Right renal pelvis (tissue), 4 donors: ENCODE data around the gene C20orf173. TPM values are rescaled to one million over a fixed set of nuclear protein-coding genes. Genes with fewer than 3 reads are reported as not detected.
"Not testable (repeated sequence)": the region's sequence is repeated elsewhere in the genome, so short reads cannot be mapped to it uniquely, and the experiment has no call there.

Source experiments
- DNase-seq, 4 donors: peaks; one replicate each; pipeline ENCODE4 v3.0.0-alpha.2; 2013; ENCODE audit warnings: low read depth in 4 of 4, low spot score in 3 of 4, missing footprints in 1 of 4
- polyA plus RNA-seq, 4 donors: library from polyadenylated mRNA; unstranded; fragments of 120-200 nt; gene quantifications; one replicate each; pipeline ENCODE4 v1.2.1, GENCODE V29; 2013; ENCODE audit not compliant: insufficient read length in 4 of 4

C20orf173 gene
- not detected for polyA plus RNA-seq

DNA sequence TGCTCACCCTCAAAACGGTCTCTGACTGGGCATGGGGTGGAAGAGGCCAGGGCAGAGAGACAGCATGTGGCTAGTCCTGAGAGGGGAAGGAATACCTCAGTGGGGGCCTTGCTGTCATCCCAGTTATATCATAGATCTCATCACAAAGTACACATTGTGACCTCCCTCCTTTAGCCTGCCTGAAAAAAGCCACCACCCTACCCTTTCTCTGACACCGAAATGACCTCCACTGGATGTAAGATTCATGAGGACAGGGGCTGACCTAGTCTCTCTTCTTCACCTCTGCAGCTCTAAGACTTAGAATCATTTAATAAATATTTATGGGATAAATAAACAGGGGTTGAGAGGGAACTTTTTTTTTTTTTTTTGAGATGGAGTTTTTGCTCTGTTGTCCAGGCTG, at the start of gene C20orf173:
Gene C20orf173, minus strand, starts transcription at position 101 of the 400 bp plus-strand sequence. CDS start 279 bp downstream, outside the sequence.
- no peak for DNase-seq

- DNase-seq = no peak
Measured at GRCh38 chr20:35579196-35579595, 49.7 kb upstream of the C20orf173 start.

GRCh38 chr20:35578469-35578868, 49.0 kb upstream of the C20orf173 start:
- DNase-seq = no peak

DNA sequence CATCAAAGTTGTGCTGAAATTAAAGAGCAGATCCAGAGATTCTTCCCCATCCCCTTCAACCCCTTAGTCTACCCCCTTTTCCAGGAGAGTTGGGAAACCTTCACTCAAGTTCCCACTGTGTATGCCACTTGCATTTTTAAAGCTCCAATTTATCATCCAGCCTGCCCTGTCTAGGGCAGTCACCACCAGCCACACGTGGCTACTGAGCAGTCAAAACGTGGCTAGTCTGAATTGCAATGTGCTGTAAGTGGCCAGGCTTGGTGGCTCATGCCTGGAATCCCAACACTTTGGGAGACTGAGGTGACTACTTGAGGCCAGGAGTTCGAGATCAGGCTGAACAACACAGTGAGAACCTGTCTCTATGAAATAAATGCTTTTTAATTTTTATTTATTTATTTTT, 47.4 kb upstream of the C20orf173 start:
- no peak for DNase-seq

DNA sequence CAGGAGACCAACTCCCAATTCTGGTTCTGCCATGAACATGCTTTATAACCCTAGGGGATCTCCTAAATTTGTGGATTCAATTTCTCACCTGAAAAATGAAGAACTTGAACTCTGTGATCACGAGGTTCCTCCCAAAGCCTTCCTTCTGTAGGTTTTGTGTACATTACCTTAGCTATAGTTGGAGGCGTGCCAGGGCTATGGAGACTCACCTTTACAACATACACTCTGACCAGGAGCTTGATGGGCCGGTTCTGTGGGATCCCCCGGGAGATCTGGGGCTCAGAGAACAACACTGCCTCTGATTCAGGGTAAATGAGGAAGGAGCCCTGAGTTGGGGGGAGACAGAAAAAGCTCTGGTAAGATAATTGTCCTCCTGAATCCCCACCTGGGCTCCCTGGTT, 46.5 kb upstream of the C20orf173 start:
- DNase-seq = no peak

- no peak for DNase-seq
Measured at GRCh38 chr20:35572838-35573237, 43.4 kb upstream of the C20orf173 start.

DNA sequence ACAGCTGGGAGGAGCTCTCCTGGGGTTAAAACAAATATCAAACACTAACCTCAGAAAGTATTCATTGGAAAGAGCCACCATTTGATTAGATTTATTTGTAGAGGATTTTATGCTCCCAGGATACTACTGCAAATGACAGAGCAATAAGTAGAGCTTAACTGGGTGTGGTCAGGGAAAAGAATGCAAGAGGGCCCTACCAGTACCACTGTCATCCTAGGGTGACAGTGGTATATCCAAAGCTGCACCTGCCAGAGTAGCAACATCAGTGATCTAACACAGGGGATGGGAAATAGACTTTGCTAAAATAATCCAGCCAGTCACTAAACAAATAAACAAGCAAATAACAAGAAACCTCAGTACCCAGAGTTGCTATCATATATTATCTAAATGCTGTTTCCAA, 42.1 kb upstream of the C20orf173 start:
- no peak for DNase-seq

GRCh38 chr20:35568645-35569044, 39.2 kb upstream of the C20orf173 start:
- DNase-seq = no peak

DNA sequence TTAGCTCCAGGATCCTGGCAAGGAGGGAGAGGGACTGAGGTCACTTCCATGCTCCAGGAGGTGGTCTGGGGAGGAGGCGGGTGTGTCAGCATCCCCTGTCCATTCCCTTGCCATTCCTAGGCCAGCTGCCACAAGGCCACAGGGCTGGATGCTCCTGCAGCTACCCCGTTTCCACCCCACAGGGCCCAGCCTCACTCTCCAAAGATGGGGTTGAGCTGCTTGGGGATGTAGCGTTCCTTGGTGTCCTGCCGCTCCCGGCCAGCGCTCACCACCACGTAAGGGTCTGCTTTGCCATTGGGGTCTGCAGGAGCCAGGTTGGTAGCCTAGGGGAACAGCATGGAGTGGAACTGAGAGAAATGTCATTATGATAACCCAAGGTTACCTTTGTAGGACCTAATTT, 35.5 kb upstream of the C20orf173 start:
- no peak for DNase-seq

DNA sequence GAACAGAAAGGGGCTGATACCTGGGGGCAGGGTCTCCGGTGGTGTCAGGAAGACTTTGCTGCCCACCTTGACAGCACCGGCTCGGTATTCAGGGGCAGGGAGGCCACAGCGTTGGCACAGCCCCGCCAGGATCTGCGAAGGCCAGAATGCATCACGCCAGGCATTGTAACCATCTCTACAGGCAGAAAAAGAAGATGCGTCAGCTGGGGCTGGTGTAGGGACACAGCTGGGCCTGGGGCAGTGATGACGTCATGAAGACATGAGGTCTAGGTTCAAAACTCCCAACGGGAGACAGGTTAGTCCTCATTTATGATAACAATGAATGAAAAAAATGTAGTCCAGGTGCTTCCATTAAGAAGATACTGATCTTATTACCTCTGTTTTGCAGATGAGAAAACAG, 34.4 kb upstream of the C20orf173 start:
- DNase-seq = no peak

GRCh38 chr20:35562541-35563110, 33.2 kb upstream of the C20orf173 start:
- DNase-seq = no peak

GRCh38 chr20:35561671-35562070, 32.2 kb upstream of the C20orf173 start:
- no peak for DNase-seq

DNA sequence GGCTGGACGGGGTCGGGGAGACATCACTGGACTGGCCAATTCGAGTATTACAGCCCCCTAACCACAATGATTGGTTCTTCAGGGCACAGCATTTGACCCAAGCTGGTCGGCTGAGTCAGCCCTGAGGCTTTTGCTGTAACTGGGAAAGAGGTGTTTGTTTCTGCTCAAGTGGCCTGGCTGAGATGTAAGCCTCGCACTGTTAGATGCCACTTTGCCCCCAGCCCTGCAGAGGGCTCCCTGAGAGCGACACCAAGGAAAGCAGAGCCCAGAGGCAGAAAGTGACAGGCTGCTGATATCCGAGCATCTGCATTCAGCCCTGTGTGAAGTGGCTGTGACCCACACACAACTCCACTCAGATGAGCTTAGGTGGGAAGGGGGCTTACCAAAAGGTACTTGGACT, 31.8 kb upstream of the C20orf173 start:
- DNase-seq = no peak

DNA sequence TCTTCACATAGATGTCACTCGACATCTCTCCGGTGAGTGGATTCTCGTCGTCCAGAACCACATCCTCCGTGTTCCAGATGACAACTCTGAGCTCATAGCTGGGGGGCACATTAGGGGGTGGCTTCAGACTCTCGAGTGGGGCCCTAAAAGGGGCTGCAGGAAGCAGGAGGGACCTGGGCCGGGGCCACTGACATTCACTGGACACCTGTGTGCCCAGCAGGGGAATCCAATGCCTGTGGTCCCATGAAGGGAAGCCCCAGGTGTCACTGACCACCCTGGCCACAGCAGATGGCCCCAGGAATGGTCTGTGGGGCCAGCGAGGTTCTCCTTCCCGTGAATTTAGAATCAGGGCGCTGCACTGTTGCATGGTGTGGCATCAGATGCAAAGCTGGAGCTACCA, 31.1 kb upstream of the C20orf173 start:
- DNase-seq = no peak

GRCh38 chr20:35560105-35560511, 30.7 kb upstream of the C20orf173 start:
- no peak for DNase-seq

DNA sequence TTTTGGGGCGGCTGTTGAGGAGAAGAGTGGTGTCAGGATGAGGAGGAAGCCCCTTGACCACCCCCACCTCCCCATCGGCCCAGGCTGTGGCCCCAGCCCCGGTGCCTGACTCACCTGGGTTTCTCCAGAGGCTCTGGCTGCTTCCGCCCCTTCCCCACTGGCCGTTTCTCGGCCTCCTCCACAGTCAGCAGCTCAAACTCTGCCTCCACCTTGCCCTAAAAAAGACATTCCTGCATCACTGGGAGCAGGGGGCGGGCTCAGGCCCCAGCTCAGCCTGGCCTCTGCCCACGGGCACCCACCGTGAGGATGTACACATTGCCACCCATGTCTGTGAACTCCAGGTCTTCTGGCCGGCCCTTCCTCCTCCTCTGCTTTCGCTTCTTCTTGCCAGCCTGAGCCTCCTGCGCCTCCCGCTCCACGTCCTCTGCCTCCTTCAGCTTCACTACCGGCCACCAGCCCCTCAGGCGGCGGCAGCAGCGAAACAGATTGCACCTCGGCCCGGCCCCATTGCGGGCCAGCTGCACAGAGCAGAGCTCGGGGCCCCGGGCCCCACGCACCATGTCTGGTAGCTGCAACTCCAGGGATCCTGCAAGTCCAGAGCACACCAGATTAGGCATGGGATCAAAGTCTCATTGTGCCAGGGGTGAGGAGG, 29.7 kb upstream of the C20orf173 start:
- DNase-seq = no peak

DNA sequence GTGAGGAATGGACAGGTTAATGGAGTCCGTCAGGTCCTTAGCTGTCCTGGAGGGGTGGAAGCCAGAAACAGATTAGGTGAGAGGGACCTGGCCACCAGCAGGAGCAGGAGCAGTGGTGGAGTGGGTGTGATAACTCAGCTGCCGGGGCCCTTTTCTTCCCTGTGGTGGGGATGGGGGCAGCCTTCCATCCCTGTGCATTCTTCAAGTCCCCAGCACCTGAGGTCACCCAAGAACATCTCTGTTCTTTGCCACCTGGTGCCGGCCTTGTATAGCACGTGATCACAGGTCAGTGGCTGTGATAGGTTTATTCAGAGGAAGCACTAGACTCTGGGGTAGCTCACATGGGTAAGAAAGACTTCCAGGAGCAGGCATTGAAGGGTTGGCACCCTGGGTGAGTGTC, 29.0 kb upstream of the C20orf173 start:
- DNase-seq = no peak

DNA sequence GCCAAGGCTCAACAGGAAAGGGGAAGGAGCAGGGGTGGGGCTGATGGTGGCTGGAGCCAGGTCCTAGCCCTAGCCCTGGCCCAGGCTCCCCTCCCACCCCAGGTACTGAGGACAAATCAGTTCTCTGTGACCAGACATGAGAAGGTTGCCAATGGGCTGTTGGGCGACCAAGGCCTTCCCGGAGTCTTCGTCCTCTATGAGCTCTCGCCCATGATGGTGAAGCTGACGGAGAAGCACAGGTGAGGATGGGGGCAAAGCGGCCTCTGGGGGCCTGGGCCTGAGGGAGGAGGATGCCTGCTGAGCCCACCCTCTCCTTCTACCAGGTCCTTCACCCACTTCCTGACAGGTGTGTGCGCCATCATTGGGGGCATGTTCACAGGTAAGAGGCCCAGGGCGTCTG, 27.4 kb upstream of the C20orf173 start:
- DNase-seq = no peak

GRCh38 chr20:35555951-35556645, 26.6 kb upstream of the C20orf173 start:
- no peak for DNase-seq

GRCh38 chr20:35555461-35555860, 26.0 kb upstream of the C20orf173 start:
- not testable (repeated sequence) for DNase-seq

DNA sequence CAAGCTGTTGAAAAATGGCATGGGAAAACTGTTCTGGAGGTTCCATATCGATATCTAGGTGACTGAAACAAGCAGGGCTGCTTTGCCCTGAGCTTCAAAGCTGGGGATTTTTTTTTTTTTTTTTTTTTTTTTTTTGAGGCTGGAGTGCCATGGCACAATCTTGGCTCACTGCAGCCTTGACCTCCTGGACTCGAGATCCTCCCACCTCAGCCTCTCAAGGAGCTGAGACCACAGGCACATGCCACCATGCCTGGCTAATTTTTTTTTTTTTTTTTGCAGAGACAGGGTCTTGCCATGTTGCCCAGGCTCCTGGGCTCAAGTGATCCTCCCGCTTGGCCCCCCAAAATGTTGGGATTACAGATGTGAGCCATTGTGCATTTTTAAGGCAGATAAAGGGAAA, 23.5 kb upstream of the C20orf173 start:
- DNase-seq = no peak

GRCh38 chr20:35551503-35551902, 22.1 kb upstream of the C20orf173 start:
- DNase-seq = no peak
